Measurements from ENCODE around the gene EPAS1. TPM values are rescaled to one million over a fixed set of nuclear protein-coding genes. Genes with fewer than 3 reads are reported as not detected.

Gene EPAS1
- total RNA-seq, 6 experiments from 2014 or later: 101 to 232 (median 170) TPM

DNA sequence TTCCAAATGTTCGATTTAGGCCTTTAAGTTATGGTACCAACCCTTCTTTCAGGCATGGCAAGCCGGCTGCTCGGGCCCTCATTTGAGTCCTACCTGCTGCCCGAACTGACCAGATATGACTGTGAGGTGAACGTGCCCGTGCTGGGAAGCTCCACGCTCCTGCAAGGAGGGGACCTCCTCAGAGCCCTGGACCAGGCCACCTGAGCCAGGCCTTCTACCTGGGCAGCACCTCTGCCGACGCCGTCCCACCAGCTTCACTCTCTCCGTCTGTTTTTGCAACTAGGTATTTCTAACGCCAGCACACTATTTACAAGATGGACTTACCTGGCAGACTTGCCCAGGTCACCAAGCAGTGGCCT lies 87.2 kb downstream of the EPAS1 start:
- intact Hi-C loops (cut with DNase I): no loop called here
- Histone ChIP-seq H3K4me3 (no peak overlapping the region), H3K36me3 (peaks cover 15 to 73% (median 43%) of the 10 kb centered on the region in 4 donors), H3K4me1 (peaks cover 0 to 3% (median 0%) of the 10 kb centered on the region in 4 donors), H3K27me3 (no peaks in the 10 kb centered on the region), H3K27ac (no peak overlapping the region), H3K9me3 (no peaks in the 10 kb centered on the region)
- DNase-seq (no peak), ATAC-seq (no peak)
- TF ChIP-seq, protein P1, sequence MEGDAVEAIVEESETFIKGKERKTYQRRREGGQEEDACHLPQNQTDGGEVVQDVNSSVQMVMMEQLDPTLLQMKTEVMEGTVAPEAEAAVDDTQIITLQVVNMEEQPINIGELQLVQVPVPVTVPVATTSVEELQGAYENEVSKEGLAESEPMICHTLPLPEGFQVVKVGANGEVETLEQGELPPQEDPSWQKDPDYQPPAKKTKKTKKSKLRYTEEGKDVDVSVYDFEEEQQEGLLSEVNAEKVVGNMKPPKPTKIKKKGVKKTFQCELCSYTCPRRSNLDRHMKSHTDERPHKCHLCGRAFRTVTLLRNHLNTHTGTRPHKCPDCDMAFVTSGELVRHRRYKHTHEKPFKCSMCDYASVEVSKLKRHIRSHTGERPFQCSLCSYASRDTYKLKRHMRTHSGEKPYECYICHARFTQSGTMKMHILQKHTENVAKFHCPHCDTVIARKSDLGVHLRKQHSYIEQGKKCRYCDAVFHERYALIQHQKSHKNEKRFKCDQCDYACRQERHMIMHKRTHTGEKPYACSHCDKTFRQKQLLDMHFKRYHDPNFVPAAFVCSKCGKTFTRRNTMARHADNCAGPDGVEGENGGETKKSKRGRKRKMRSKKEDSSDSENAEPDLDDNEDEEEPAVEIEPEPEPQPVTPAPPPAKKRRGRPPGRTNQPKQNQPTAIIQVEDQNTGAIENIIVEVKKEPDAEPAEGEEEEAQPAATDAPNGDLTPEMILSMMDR (IDR thresholded peaks at IDR 0.05): no peak
- no peak for TF ChIP-seq POLR2A (IDR thresholded peaks at IDR 0.05)
- WGBS (ENCODE audit: insufficient coverage, low coverage, low lambda C conversion rate, missing lambda C conversion rate): 89% methylated on average over 11 of the region's 12 CpGs

DNA sequence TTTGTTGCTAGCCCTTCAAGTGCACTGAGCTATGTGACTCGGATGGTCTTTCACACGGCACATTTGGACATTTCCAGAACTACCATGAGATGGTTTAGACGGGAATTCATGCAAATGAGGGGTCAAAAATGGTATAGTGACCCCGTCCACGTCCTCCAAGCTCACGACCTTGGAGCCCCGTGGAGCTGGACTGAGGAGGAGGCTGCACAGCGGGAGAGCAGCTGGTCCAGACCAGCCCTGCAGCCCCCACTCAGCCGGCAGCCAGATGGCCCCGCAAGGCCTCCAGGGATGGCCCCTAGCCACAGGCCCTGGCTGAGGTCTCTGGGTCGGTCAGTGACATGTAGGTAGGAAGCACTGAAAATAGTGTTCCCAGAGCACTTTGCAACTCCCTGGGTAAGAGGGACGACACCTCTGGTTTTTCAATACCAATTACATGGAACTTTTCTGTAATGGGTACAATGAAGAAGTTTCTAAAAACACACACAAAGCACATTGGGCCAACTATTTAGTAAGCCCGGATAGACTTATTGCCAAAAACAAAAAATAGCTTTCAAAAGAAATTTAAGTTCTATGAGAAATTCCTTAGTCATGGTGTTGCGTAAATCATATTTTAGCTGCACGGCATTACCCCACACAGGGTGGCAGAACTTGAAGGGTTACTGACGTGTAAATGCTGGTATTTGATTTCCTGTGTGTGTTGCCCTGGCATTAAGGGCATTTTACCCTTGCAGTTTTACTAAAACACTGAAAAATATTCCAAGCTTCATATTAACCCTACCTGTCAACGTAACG lies 88.8 kb downstream of the EPAS1 start:
- H3K9me3 ChIP-seq: no peaks in the 10 kb centered on the region
- H3K4me1 ChIP-seq: peaks cover 0 to 3% (median 0%) of the 10 kb centered on the region in 4 donors
- no peak for TF ChIP-seq POLR2A (IDR thresholded peaks at IDR 0.05)
- TF ChIP-seq, protein P1 (IDR thresholded peaks at IDR 0.05): no peak
- peak overlapping the region in 1 of 3 donors; percentile 33 for H3K27ac ChIP-seq
- peak in 1 of 4 donors; percentile 7 for ATAC-seq
- WGBS (ENCODE audit: insufficient coverage, low coverage, low lambda C conversion rate, missing lambda C conversion rate): 61% methylated on average over 8 of the region's 18 CpGs
- no peaks in the 10 kb centered on the region for H3K27me3 ChIP-seq
- no peak for DNase-seq
- peaks cover 5 to 57% (median 32%) of the 10 kb centered on the region in 4 donors for H3K36me3 ChIP-seq
- intact Hi-C loops (cut with DNase I): no loop called here
- no peak overlapping the region for H3K4me3 ChIP-seq

DNA sequence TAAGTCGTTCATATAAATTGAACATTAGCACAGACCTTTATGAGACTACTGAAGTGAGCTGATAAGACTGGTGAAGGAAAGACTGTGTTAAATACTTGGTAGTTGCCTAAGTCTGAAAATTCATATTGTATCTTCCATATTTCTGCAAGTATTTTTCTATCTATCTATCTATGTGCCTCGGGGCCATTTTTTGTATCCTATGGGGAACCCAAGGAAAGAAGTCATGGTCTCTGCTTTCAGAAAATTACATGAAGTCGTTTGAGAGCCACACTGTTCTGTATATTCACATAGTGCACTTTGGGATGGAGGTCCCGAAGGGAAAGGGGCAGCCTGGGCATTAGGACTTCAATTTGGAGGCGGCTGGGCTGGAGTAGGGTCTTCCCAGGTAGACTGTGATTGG lies 89.6 kb downstream of the EPAS1 start:
- peaks cover 0 to 51% (median 28%) of the 10 kb centered on the region in 4 donors for H3K36me3 ChIP-seq
- DNase-seq (no peak), ATAC-seq (no peak)
- TF ChIP-seq, protein P1 (IDR thresholded peaks at IDR 0.05): no peak
- TF ChIP-seq POLR2A (IDR thresholded peaks at IDR 0.05): no peak
- intact Hi-C loops (cut with DNase I): no loop called here
- no peaks in the 10 kb centered on the region for H3K9me3 ChIP-seq
- WGBS (ENCODE audit: insufficient coverage, low coverage, low lambda C conversion rate, missing lambda C conversion rate): 79% methylated on average over 3 of the region's 5 CpGs
- no peak overlapping the region for H3K4me3 ChIP-seq
- H3K27ac ChIP-seq: no peak overlapping the region
- H3K4me1 ChIP-seq: peaks cover 0 to 3% (median 0%) of the 10 kb centered on the region in 4 donors
- H3K27me3 ChIP-seq: no peaks in the 10 kb centered on the region

DNA sequence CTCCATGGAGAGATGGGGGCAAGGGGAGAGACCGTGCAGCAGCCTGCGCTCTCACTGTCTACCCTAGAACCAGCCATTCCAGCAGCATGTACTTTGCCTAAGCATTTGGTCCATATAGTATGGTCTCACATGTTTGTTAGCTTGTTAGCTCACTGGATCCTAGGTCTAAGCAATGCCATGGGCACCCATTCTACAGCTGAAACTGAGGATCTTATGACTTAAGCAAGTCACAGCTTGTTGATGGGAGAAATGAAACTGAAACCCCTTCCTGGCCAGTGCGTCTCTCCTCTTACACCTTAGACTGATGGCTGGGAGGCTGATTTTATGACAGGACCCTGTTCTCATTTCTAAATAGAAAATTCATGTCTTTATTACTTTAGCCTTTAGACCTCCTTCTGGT lies 90.1 kb downstream of the EPAS1 start:
- intact Hi-C loops (cut with DNase I): no loop called here

More for the DNA sequence above, 90.1 kb downstream of the EPAS1 start:
- Histone ChIP-seq H3K27ac (no peak overlapping the region), H3K9me3 (no peaks in the 10 kb centered on the region), H3K4me3 (no peak overlapping the region), H3K27me3 (no peaks in the 10 kb centered on the region), H3K36me3 (peaks cover 0 to 45% (median 23%) of the 10 kb centered on the region in 4 donors), H3K4me1 (peaks cover 0 to 3% (median 0%) of the 10 kb centered on the region in 4 donors)
- ATAC-seq: no peak
- TF ChIP-seq POLR2A (IDR thresholded peaks at IDR 0.05): no peak
- TF ChIP-seq, protein P1 (IDR thresholded peaks at IDR 0.05): no peak
- DNase-seq: no peak
- 43% methylated on average over 2 of the region's 3 CpGs for WGBS (ENCODE audit: insufficient coverage, low coverage, low lambda C conversion rate, missing lambda C conversion rate)
